Measurements from ENCODE around the gene TMTC4. TPM values are rescaled to one million over a fixed set of nuclear protein-coding genes. Genes with fewer than 3 reads are reported as not detected.

TMTC4 gene
- total and polyA plus RNA-seq, 10 of the 15 experiments (the other 5 are each of a cell fraction or from before 2014, with no cell fraction given) = 3.3 to 24.6 (median 14.5) TPM

DNA sequence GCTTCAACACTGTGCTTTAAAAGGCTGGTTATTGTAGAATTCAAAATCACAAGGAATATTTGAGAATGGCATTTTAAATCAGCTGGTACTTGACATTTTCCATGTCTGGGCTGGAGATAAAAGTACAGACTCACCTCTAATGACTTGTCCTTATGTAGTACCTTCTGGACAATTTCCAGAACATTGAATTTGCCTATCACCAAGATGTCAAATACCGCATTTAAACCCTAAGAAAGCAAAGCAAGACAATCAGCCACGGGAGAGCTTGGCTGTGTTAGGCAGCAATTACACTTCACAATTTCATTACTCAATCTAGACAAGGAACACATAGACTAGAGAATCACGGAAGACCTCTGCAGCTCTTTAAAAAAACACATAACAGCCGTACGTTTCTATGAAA is 36.8 kb downstream of the TMTC4 start:
- H3K4me1 ChIP-seq (ENCODE audit: control insufficient read depth, insufficient read depth, low read length) = no peaks in the 10 kb centered on the region
- POLR2A ChIA-PET = no interaction called here
- peaks cover 2 to 15% of the 10 kb centered on the region in 2 experiments; a peak in 3 of 4 replicates for H3K36me3 ChIP-seq (ENCODE audit: control insufficient read depth in 2 of 2, insufficient read depth in 2 of 2, low read length in 1 of 2)
- H4K20me1 ChIP-seq (ENCODE audit: control insufficient read depth, insufficient read depth) = no peaks in the 10 kb centered on the region
- no peak overlapping the region for H3K4me3 ChIP-seq
- no peak overlapping the region for H3K4me2 ChIP-seq (ENCODE audit: control insufficient read depth, insufficient read depth)
- no peaks in the 10 kb centered on the region for H3K27me3 ChIP-seq (replicated peaks in 1 of 2; ENCODE audit: control insufficient read depth in 2 of 2, insufficient read depth in 2 of 2, low read length in 1 of 2)
- no peak for TF ChIP-seq CHD4 (IDR thresholded peaks at IDR 0.05)
- no peak for TF ChIP-seq HDAC2 (IDR thresholded peaks at IDR 0.05)
- TF ChIP-seq JUNB (IDR thresholded peaks at IDR 0.05) = no peak
- TF ChIP-seq CEBPZ (IDR thresholded peaks at IDR 0.05; ENCODE audit: low read depth, low read length) = no peak
- TF ChIP-seq CBX3 (IDR thresholded peaks at IDR 0.05; ENCODE audit: borderline replicate concordance, low read depth) = no peak
- TF ChIP-seq FOXM1 (IDR thresholded peaks at IDR 0.05; ENCODE audit: low read depth, low read length) = no peak
- no peak for TF ChIP-seq EZH2 (IDR thresholded peaks at IDR 0.05; ENCODE audit: borderline replicate concordance, control insufficient read depth, low read depth, low read length)
- TF ChIP-seq MTA3 (IDR thresholded peaks at IDR 0.05; ENCODE audit: borderline replicate concordance, low read length) = no peak
- TF ChIP-seq TCF12 (IDR thresholded peaks at IDR 0.05; ENCODE audit: low read depth, low read length) = no peak
- CTCF ChIA-PET = interaction anchor here (0.9 kb wide), 1 partner anchor 65 kb away, joined by 3 read pairs; no protein-coding TSS in a partner anchor
- no peak for ATAC-seq
- no peak overlapping the region for H3K27ac ChIP-seq (ENCODE audit: control insufficient read depth, insufficient read depth)
- 97% methylated on average over 5 of the region's 5 CpGs for WGBS (ENCODE audit: insufficient coverage, insufficient replicate concordance, low lambda C conversion rate, missing lambda C conversion rate)
- SMC1A ChIA-PET (ENCODE audit: uncharacterized antibody, unreplicated experiment) = no interaction called here
- intact Hi-C loops (cut with micrococcal nuclease; ENCODE audit: unreplicated experiment) (no loop called here), in situ Hi-C loops (cut with MboI) (no loop called here)
- H3K9ac ChIP-seq (ENCODE audit: control insufficient read depth, insufficient read depth, low read length) = no peak overlapping the region
- no peak for DNase-seq (ENCODE audit: low read depth, low spot score)
- RAD21 ChIA-PET (ENCODE audit: unreplicated experiment) = no interaction called here
- no peaks in the 10 kb centered on the region for H3K9me3 ChIP-seq (replicated peaks; ENCODE audit: control insufficient read depth, insufficient read depth, low read length)
- no peaks in the 10 kb centered on the region for H3K79me2 ChIP-seq (ENCODE audit: control insufficient read depth, insufficient read depth, low read length)
- H2AFZ ChIP-seq (ENCODE audit: control insufficient read depth, low read depth, low read length) = no peak overlapping the region
- no peak for FAIRE-seq
- no TSS peak for BruUV-seq (replicated peaks)
